ENCODE results near the gene PPA1.

PPA1 gene

DNA sequence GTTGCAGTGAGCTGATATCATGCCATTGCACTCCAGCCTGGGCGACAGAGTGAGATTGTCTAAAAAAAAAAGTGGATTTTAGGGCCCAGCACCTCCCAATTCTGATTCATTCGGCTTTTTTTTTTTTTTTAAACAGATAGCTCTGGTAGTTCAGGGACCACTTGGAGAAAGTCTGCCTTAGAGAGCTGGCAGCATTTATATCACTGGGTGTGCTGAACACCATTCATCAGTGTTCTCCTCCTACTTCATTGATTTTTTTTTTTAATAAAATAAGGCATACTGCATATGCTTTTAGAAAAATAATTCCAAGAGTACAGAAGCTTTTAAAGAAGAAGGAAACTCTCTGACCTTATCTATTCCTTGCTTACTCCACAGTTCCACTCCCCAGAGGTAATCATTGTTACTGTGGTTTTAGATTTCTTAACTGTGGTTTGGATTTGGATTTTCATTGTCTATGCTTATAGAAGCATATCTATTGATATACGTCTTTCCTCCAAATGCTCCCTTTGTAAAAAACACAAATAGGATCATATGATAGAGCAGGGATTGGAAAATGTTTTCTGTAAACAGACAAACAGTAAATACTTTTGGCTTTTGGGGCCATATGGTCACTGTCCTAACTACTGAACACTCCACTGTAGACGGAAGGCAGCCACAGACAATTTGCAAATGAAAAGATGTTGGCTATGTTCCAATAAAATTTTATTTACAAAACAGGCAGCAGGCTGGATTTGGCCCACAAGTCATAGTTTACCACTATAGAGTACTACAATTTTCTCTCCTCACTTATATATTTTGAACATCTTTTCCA is 41.9 kb downstream of the PPA1 start:
- no peaks in the 10 kb centered on the region for H3F3A ChIP-seq (ENCODE audit: low read depth)
- H3K9ac ChIP-seq (ENCODE audit: low read depth, low read length, poor library complexity, severe bottlenecking) = no peak overlapping the region
- no peak overlapping the region for H3K4me3 ChIP-seq (ENCODE audit: low read length, poor library complexity, severe bottlenecking)
- H3K9me2 ChIP-seq (replicated peaks; ENCODE audit: low read depth, low read length) = no peaks in the 10 kb centered on the region
- TF ChIP-seq EZH2phosphoT487 (IDR thresholded peaks at IDR 0.05; ENCODE audit: borderline replicate concordance) = no peak
- TF ChIP-seq, protein P1, sequence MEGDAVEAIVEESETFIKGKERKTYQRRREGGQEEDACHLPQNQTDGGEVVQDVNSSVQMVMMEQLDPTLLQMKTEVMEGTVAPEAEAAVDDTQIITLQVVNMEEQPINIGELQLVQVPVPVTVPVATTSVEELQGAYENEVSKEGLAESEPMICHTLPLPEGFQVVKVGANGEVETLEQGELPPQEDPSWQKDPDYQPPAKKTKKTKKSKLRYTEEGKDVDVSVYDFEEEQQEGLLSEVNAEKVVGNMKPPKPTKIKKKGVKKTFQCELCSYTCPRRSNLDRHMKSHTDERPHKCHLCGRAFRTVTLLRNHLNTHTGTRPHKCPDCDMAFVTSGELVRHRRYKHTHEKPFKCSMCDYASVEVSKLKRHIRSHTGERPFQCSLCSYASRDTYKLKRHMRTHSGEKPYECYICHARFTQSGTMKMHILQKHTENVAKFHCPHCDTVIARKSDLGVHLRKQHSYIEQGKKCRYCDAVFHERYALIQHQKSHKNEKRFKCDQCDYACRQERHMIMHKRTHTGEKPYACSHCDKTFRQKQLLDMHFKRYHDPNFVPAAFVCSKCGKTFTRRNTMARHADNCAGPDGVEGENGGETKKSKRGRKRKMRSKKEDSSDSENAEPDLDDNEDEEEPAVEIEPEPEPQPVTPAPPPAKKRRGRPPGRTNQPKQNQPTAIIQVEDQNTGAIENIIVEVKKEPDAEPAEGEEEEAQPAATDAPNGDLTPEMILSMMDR (conservative IDR thresholded peaks at IDR 0.05; ENCODE audit: low read length) = no peak
- no peak overlapping the region for H3K4me2 ChIP-seq (ENCODE audit: low read depth, low read length, poor library complexity, severe bottlenecking)
- H3K79me2 ChIP-seq (ENCODE audit: insufficient read depth, low read length) = no peaks in the 10 kb centered on the region
- no peaks in the 10 kb centered on the region for H3K27me3 ChIP-seq (ENCODE audit: insufficient read depth, low read length, poor library complexity, severe bottlenecking)
- H3K9me3 ChIP-seq (ENCODE audit: insufficient read depth, low read depth, low read length) = no peaks in the 10 kb centered on the region
- H4K20me1 ChIP-seq (ENCODE audit: insufficient read depth, low read length, poor library complexity, severe bottlenecking) = no peaks in the 10 kb centered on the region
- no peak overlapping the region for H2AFZ ChIP-seq (ENCODE audit: low read length)
- no peaks in the 10 kb centered on the region for H3K4me1 ChIP-seq (ENCODE audit: insufficient read depth, low read length, poor library complexity, severe bottlenecking)
- no peaks in the 10 kb centered on the region for H3K36me3 ChIP-seq (ENCODE audit: insufficient read depth, low read length)

DNA sequence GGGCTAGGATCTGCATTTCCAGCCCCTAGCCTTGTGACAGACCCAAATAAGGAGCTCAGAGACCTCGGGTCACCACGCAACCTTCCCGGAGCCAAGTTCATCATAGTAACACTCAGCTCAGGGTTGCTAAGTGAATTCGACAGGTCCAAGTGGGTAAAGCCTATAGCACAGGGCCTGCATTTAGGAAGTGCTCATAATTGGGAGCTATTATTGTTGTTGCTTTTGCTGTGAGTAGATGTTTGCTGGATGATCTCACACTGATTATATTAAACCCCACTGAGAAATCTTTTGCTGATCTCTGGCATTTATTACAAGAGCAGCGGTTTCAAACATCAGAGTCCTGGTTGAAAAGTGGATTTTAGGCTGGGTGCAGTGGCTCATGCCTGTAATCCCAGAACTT is 42.6 kb downstream of the PPA1 start:
- no peaks in the 10 kb centered on the region for H3K9me2 ChIP-seq (replicated peaks; ENCODE audit: low read depth, low read length)
- H3K9ac ChIP-seq (ENCODE audit: low read depth, low read length, poor library complexity, severe bottlenecking) = no peak overlapping the region
- TF ChIP-seq, protein P1 (conservative IDR thresholded peaks at IDR 0.05; ENCODE audit: low read length) = no peak
- no peak for TF ChIP-seq EZH2phosphoT487 (IDR thresholded peaks at IDR 0.05; ENCODE audit: borderline replicate concordance)
- H3K36me3 ChIP-seq (ENCODE audit: insufficient read depth, low read length) = no peaks in the 10 kb centered on the region
- H3K4me2 ChIP-seq (ENCODE audit: low read depth, low read length, poor library complexity, severe bottlenecking) = no peak overlapping the region
- H3K9me3 ChIP-seq (ENCODE audit: insufficient read depth, low read depth, low read length) = no peaks in the 10 kb centered on the region
- H3K4me1 ChIP-seq (ENCODE audit: insufficient read depth, low read length, poor library complexity, severe bottlenecking) = no peaks in the 10 kb centered on the region
- no peaks in the 10 kb centered on the region for H3K79me2 ChIP-seq (ENCODE audit: insufficient read depth, low read length)
- H4K20me1 ChIP-seq (ENCODE audit: insufficient read depth, low read length, poor library complexity, severe bottlenecking) = no peaks in the 10 kb centered on the region
- no peak overlapping the region for H2AFZ ChIP-seq (ENCODE audit: low read length)
- no peak overlapping the region for H3K4me3 ChIP-seq (ENCODE audit: low read length, poor library complexity, severe bottlenecking)
- H3K27me3 ChIP-seq (ENCODE audit: insufficient read depth, low read length, poor library complexity, severe bottlenecking) = no peaks in the 10 kb centered on the region
- no peaks in the 10 kb centered on the region for H3F3A ChIP-seq (ENCODE audit: low read depth)

DNA sequence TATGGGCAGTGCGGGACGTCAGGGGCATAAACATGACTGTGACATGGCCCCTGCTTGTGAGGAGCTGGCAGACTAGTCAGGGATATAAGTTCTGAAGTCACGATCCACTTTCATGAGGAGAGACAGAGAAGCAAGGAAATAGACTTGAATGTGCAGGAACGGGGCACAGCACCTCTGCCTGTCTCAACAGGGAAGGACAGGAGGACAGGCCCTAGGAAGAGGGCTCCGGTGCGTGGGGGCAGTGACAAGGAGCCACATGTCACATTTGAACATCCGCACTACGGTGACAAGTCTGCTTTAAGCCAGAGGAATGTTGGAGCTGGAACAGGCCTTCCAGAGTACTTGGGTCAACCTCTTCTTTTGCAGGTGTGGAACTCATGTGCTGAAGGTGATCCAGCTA is 43.1 kb downstream of the PPA1 start:
- H3K4me3 ChIP-seq (ENCODE audit: low read length, poor library complexity, severe bottlenecking) = no peak overlapping the region
- no peak overlapping the region for H3K9ac ChIP-seq (ENCODE audit: low read depth, low read length, poor library complexity, severe bottlenecking)
- H3F3A ChIP-seq (ENCODE audit: low read depth) = no peaks in the 10 kb centered on the region
- no peaks in the 10 kb centered on the region for H3K79me2 ChIP-seq (ENCODE audit: insufficient read depth, low read length)
- H3K27me3 ChIP-seq (ENCODE audit: insufficient read depth, low read length, poor library complexity, severe bottlenecking) = no peaks in the 10 kb centered on the region
- H3K4me2 ChIP-seq (ENCODE audit: low read depth, low read length, poor library complexity, severe bottlenecking) = no peak overlapping the region
- no peaks in the 10 kb centered on the region for H3K9me2 ChIP-seq (replicated peaks; ENCODE audit: low read depth, low read length)
- TF ChIP-seq, protein P1 (conservative IDR thresholded peaks at IDR 0.05; ENCODE audit: low read length) = no peak
- TF ChIP-seq EZH2phosphoT487 (IDR thresholded peaks at IDR 0.05; ENCODE audit: borderline replicate concordance) = no peak
- no peak overlapping the region for H2AFZ ChIP-seq (ENCODE audit: low read length)
- H3K36me3 ChIP-seq (ENCODE audit: insufficient read depth, low read length) = no peaks in the 10 kb centered on the region
- no peaks in the 10 kb centered on the region for H4K20me1 ChIP-seq (ENCODE audit: insufficient read depth, low read length, poor library complexity, severe bottlenecking)
- H3K9me3 ChIP-seq (ENCODE audit: insufficient read depth, low read depth, low read length) = no peaks in the 10 kb centered on the region
- no peaks in the 10 kb centered on the region for H3K4me1 ChIP-seq (ENCODE audit: insufficient read depth, low read length, poor library complexity, severe bottlenecking)
